ENCODE results near the gene ZC3H18.

ZC3H18 gene

DNA sequence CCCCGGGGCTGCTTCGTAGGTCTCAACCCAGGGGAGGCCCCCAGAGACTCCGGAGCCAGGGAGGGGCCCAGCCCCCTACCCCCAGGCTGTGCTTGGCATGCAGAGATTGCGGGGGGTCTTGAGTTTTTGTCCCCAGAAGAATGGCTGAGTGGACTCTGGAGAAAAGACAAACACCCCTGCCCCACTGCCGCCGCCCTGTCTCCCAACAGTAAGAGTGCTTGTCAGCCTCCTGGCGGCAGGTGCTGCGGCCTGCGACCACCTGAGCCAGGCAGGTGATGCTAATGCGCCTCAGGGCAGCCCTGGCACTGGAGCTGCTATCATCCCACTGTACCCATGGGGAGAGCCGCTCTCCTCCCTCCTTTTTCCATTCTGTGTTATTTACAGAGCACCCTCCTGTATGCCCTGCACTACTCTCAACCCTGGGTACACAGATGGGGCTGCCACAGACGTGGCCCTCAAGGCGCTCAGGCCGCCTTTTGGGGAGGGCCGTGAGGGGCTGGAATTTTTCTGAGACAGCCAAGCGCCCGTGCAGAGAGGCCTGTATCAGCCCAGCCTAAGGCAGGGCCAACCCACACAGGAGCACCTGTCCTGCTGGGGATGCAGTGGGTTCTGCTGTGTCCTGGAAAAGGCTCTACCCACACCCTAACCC is 65.6 kb downstream of the ZC3H18 start:
- no peak for TF ChIP-seq ZFX (IDR thresholded peaks at IDR 0.05; ENCODE audit: borderline replicate concordance)
- TF ChIP-seq, protein P1, sequence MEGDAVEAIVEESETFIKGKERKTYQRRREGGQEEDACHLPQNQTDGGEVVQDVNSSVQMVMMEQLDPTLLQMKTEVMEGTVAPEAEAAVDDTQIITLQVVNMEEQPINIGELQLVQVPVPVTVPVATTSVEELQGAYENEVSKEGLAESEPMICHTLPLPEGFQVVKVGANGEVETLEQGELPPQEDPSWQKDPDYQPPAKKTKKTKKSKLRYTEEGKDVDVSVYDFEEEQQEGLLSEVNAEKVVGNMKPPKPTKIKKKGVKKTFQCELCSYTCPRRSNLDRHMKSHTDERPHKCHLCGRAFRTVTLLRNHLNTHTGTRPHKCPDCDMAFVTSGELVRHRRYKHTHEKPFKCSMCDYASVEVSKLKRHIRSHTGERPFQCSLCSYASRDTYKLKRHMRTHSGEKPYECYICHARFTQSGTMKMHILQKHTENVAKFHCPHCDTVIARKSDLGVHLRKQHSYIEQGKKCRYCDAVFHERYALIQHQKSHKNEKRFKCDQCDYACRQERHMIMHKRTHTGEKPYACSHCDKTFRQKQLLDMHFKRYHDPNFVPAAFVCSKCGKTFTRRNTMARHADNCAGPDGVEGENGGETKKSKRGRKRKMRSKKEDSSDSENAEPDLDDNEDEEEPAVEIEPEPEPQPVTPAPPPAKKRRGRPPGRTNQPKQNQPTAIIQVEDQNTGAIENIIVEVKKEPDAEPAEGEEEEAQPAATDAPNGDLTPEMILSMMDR (IDR thresholded peaks at IDR 0.05): no peak
- H3K27ac ChIP-seq: no peak overlapping the region

DNA sequence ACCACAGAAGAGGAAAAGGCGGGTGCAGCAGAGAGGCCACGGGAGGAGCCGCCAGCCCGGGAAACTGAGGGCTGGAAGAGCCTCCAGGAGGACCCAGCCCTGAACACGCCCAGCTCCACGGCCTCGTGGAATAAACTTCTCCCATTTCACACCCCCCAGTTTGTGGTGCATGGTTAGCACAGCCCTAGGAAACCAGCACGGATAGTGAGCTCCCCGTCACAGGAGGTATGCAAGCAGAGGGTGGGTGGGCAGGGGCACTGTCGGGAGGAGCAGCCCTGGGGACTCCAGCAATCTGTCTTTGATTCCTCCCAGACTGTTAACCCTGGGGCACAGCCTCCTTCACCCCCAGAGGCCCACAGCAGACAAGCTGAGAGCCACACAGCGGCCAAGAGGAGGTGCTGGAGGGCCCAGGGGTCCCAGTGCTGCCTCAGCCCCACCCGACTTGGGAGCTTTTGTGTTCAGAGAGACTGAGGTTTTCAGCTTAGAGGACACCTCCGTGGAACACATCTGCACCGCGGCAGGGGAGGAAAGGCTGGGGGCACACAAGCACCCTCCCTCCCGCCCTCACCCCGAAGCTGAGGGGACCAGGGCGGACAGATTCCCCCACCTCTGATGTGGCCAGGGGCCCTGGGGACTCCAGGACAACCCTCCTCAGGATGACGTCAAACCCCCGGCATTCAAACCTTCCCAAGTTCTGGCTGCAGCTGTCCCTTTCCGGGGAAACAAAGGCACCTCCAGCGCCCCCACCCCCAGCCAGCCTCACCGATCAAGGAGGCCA is 66.5 kb downstream of the ZC3H18 start:
- TF ChIP-seq ZFX (IDR thresholded peaks at IDR 0.05; ENCODE audit: borderline replicate concordance): no peak
- TF ChIP-seq, protein P1 (IDR thresholded peaks at IDR 0.05): no peak
- no peak overlapping the region for H3K27ac ChIP-seq

DNA sequence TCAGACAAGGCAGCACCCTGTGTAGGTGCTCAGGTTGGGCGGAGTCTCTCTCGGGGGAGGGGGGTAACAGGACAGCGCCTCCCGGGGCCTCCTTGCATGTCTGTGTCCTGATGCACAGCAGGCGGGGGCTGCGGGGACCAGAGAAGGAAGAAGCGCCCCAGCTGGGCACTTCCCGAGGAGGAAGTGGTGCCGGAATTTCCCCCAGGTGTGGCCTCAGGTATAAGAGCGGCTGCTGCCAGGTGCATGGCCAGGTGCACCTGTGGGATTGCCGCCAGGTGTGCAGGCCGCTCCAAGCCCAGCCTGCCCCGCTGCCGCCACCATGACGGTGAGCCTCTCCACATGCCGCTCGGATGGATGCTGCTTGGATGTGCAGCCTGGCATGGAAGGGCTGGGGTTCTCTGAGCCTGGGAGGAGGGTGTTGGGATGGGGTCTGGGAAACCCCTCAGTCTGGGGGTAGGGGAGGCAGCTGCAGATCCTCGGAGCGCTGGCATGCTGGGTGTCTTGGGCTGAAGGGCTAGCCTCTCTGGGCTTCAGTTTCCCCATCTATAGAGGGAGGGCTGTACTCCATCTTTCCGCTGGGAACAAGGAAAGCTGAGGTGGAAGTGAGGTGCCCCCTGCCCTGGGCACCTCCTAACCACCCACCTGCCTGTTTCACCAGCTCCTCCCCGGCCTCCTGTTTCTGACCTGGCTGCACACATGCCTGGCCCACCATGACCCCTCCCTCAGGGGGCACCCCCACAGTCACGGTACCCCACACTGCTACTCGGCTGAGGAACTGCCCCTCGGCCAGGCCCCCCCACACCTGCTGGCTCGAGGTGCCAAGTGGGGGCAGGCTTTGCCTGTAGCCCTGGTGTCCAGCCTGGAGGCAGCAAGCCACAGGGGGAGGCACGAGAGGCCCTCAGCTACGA is 68.4 kb downstream of the ZC3H18 start, which contains the start of gene IL17C:
TSS of gene IL17C (plus strand) at position 250 of the 908 bp plus-strand sequence. CDS start at position 320, 70 bp downstream.
- H3K27ac ChIP-seq: no peak within 1 kb of the TSS
- TF ChIP-seq, protein P1 (IDR thresholded peaks at IDR 0.05): no peak
- no peak for TF ChIP-seq ZFX (IDR thresholded peaks at IDR 0.05; ENCODE audit: borderline replicate concordance)

DNA sequence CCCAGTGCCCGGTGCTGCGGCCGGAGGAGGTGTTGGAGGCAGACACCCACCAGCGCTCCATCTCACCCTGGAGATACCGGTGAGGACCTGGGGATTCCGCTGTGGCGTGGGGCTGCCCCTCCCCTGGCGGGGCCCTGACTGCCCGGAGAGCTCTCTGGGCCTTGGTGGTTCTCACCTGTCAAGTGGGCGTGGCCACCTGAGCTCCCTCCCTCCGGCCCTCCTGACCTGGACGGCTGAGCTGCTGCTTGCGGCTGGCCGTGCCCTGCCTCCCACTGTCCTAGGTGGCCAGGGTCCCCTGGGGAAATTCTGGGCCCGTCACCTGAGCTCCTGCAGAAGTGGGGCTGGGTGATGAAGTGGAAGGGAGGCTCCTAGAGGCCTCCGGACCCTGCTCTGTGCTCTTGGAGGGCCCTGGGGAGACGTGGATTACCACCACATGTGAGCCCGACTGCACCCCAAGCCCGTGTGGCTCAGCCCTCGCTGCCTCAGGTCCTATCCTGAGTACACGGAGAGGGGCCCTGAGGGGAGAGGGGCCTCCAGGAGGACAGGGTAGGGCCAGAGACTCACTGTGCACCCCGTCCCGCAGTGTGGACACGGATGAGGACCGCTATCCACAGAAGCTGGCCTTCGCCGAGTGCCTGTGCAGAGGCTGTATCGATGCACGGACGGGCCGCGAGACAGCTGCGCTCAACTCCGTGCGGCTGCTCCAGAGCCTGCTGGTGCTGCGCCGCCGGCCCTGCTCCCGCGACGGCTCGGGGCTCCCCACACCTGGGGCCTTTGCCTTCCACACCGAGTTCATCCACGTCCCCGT is 69.2 kb downstream of the ZC3H18 start:
- no peak overlapping the region for H3K27ac ChIP-seq
- TF ChIP-seq ZFX (IDR thresholded peaks at IDR 0.05; ENCODE audit: borderline replicate concordance): no peak
- TF ChIP-seq, protein P1 (IDR thresholded peaks at IDR 0.05): no peak

DNA sequence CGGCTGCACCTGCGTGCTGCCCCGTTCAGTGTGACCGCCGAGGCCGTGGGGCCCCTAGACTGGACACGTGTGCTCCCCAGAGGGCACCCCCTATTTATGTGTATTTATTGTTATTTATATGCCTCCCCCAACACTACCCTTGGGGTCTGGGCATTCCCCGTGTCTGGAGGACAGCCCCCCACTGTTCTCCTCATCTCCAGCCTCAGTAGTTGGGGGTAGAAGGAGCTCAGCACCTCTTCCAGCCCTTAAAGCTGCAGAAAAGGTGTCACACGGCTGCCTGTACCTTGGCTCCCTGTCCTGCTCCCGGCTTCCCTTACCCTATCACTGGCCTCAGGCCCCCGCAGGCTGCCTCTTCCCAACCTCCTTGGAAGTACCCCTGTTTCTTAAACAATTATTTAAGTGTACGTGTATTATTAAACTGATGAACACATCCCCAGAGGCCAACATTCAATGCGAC is 69.9 kb downstream of the ZC3H18 start:
- TF ChIP-seq, protein P1 (IDR thresholded peaks at IDR 0.05): no peak
- no peak for TF ChIP-seq ZFX (IDR thresholded peaks at IDR 0.05; ENCODE audit: borderline replicate concordance)
- H3K27ac ChIP-seq: no peak overlapping the region

DNA sequence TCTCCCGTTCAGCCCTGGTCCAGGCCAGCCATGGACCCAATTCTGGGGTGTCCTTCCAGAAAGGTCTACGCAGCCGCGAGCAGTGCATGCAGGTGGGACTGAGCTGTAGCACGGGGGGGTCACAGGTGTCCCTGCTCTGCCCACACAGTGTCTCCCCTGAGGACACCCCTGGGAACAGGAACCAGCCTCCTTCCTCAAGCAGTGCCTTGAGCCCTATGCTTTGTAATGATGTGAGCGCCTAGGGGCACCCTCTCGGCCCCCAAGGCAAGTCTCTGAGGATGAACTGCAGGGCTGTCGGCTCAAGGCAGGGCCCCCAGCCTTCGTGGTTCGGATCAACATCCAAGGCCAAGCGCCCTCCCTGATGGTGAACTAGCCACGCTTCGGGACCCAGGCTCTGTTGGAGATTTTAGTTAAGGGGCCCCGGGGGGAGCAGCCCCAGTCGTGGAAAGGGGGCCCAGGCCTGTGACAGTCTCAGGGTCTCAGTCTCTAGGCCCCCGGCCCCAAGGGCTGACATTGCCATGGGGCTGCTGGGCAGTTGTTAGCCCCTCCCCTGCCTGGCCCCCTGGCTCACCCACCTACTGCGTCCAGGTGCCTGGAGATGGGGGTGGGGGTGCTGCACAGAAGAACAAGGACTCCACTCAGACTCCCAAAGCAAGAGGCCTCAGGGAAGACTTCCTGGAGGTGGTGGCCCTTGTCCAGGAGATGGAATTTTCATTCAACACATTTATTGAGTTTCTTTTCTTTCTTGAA is 70.5 kb downstream of the ZC3H18 start:
- no peak overlapping the region for H3K27ac ChIP-seq
- TF ChIP-seq ZFX (IDR thresholded peaks at IDR 0.05; ENCODE audit: borderline replicate concordance): no peak
- TF ChIP-seq, protein P1 (IDR thresholded peaks at IDR 0.05): no peak
